ENCODE results near the gene CAPZB. TPM values are rescaled to one million over a fixed set of nuclear protein-coding genes. Genes with fewer than 3 reads are reported as not detected.
A peak's percentile ranks its signal among the peaks of the same experiment; 100 is the strongest.

The CAPZB gene
- total RNA-seq, 6 experiments from 2014 or later: 565 to 646 (median 603) TPM

DNA sequence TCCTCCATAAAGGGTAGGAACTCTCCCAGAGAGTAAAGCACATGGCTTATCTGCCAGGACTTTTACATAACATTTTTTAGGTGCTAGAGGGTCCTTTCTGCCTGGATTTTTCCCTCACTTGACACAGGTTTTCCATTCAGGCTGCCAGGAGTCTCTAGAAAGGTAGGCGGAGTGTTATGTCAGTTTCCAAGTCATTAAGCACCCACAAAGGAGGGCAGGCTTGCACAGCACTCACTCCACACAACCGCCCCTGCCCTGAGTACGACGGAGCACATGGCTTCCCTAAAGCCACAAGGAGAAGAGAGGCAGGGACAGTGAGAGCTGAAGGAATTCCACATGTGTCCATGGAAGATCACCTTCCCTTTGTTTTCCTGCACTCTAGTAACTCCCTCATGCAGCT is 55.7 kb downstream of the CAPZB start:
- Mint-ChIP-seq H3K27ac (peak overlapping the region; percentile 93), H3K27me3 (ENCODE audit: insufficient read depth) (peaks cover 4% of the 10 kb centered on the region; the same call in 1 of the 2 replicates), H3K4me3 (peak overlapping the region; percentile 78), H3K4me1 (ENCODE audit: low read depth) (peaks cover 87% of the 10 kb centered on the region), H3K36me3 (ENCODE audit: low read depth) (peaks cover 12% of the 10 kb centered on the region), H3K9me3 (no peaks in the 10 kb centered on the region)
- DNase-seq: no peak
- TF ChIP-seq, protein P1, sequence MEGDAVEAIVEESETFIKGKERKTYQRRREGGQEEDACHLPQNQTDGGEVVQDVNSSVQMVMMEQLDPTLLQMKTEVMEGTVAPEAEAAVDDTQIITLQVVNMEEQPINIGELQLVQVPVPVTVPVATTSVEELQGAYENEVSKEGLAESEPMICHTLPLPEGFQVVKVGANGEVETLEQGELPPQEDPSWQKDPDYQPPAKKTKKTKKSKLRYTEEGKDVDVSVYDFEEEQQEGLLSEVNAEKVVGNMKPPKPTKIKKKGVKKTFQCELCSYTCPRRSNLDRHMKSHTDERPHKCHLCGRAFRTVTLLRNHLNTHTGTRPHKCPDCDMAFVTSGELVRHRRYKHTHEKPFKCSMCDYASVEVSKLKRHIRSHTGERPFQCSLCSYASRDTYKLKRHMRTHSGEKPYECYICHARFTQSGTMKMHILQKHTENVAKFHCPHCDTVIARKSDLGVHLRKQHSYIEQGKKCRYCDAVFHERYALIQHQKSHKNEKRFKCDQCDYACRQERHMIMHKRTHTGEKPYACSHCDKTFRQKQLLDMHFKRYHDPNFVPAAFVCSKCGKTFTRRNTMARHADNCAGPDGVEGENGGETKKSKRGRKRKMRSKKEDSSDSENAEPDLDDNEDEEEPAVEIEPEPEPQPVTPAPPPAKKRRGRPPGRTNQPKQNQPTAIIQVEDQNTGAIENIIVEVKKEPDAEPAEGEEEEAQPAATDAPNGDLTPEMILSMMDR (IDR thresholded peaks at IDR 0.05): no peak

DNA sequence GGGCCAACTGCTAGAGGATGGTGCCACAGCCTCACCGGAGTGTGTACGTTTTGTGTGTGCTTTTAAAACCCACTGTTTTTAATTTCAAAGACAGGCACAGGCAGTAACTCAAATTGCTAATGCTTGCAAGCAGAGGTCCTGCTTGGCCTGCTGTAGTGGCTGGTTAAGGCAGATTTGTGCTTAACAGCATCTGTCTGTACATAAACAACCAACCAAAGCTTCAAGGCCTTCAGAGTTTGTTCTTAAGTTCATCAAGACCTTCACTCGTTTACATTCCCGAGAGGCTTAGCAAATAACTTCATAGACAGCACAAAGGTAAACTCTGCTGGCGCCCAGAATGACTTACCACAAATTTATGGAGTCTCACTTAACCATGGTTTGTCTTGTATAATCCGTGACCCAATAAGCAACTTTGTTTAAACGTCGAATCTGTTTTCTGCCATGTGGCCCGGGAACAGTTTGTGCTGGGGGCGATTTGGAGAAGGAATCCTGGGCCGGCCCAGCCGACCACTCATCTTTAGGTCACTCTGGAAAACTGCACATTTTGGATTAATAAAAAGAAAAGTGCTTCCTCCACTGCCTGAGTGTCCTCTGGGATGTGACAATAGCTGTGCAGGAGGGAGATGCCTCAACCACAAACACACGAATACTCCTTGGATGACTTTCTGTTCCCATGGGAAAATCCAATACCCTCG is 58.1 kb downstream of the CAPZB start:
- TF ChIP-seq, protein P1 (IDR thresholded peaks at IDR 0.05): no peak
- peaks cover 88% of the 10 kb centered on the region for H3K4me1 Mint-ChIP-seq (ENCODE audit: low read depth)
- peaks cover 6% of the 10 kb centered on the region; the same call in 1 of the 2 replicates for H3K27me3 Mint-ChIP-seq (ENCODE audit: insufficient read depth)
- H3K27ac Mint-ChIP-seq: peak overlapping the region; percentile 93
- peak; percentile 57 for DNase-seq
- no peaks in the 10 kb centered on the region for H3K9me3 Mint-ChIP-seq
- no peaks in the 10 kb centered on the region for H3K36me3 Mint-ChIP-seq (ENCODE audit: low read depth)
- peak overlapping the region; percentile 71 for H3K4me3 Mint-ChIP-seq

DNA sequence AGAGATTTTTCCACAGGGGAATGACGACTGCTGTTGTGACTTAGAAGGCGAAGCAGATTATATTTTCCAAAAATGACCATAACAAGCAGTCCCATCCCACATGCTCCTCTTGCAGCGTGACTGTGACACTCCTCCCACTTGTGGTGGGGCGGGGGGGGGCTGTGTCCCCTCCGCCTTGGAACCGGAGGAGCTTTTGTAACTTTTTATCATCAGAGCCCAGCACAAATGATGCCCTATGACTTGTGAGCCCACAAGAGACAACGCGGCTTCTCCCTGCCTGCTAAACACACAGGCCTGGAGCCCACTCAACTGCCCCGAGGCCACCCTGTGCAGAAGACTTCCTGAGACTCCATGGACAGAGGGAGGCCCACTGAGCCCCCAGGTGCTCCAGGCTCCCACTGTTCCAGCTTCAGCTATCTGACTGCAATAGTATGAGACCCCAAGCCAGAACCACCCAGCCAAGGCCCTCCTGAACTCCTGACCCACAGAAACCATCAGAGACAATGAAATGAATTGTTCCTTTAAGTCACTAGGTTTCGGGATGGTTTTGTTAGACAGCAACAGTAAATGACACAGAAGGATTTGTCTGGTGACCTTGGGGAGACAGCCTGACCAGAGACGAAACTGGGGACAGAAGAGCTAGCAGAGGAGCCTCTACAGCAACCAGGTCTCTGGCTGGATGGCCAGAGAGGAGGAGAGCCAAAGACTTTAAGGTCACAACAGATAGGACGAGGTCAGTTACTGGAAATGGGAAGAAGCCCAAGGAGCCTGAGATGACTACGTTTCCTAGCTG is 58.8 kb downstream of the CAPZB start:
- Mint-ChIP-seq H3K27me3 (ENCODE audit: insufficient read depth) (peaks cover 6% of the 10 kb centered on the region; the same call in 1 of the 2 replicates), H3K4me3 (peak overlapping the region; percentile 71), H3K36me3 (ENCODE audit: low read depth) (no peaks in the 10 kb centered on the region), H3K27ac (peak overlapping the region; percentile 93), H3K4me1 (ENCODE audit: low read depth) (peaks cover 95% of the 10 kb centered on the region), H3K9me3 (no peaks in the 10 kb centered on the region)
- DNase-seq: no peak
- TF ChIP-seq, protein P1 (IDR thresholded peaks at IDR 0.05): no peak

DNA sequence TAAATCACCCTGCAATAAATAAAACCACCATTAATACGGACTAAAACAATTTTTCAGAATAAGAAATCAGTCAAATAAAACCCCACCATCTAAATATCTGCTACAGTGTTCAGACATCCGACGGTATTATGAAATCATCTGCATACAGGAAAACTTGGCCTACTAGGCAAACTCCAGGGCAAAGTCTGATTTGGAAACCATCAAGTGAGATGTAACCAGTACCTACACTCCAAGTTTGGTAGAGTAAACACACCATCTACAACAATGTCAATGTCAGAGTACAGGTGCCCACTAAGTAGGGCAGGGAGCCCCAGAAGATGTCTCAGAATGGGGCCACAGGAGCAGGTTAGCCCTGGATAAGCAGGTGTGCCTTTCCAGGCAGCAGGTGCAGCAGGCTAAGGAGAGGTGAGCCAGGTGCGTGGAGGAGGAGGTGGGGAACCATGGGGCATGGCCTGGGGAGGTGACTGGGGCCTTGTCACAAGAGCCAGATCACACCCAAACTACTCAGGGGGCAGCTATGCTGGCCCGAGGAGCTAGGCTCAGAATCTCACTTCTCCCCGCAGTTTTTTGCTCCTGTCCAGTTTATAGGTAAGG is 59.6 kb downstream of the CAPZB start:
- H3K36me3 Mint-ChIP-seq (ENCODE audit: low read depth): no peaks in the 10 kb centered on the region
- H3K9me3 Mint-ChIP-seq: no peaks in the 10 kb centered on the region
- H3K27me3 Mint-ChIP-seq (ENCODE audit: insufficient read depth): peaks cover 6% of the 10 kb centered on the region; the same call in 1 of the 2 replicates
- H3K4me1 Mint-ChIP-seq (ENCODE audit: low read depth): peaks cover 98% of the 10 kb centered on the region
- TF ChIP-seq, protein P1 (IDR thresholded peaks at IDR 0.05): no peak
- H3K27ac Mint-ChIP-seq: peak overlapping the region; percentile 93
- DNase-seq: no peak
- no peak overlapping the region for H3K4me3 Mint-ChIP-seq

DNA sequence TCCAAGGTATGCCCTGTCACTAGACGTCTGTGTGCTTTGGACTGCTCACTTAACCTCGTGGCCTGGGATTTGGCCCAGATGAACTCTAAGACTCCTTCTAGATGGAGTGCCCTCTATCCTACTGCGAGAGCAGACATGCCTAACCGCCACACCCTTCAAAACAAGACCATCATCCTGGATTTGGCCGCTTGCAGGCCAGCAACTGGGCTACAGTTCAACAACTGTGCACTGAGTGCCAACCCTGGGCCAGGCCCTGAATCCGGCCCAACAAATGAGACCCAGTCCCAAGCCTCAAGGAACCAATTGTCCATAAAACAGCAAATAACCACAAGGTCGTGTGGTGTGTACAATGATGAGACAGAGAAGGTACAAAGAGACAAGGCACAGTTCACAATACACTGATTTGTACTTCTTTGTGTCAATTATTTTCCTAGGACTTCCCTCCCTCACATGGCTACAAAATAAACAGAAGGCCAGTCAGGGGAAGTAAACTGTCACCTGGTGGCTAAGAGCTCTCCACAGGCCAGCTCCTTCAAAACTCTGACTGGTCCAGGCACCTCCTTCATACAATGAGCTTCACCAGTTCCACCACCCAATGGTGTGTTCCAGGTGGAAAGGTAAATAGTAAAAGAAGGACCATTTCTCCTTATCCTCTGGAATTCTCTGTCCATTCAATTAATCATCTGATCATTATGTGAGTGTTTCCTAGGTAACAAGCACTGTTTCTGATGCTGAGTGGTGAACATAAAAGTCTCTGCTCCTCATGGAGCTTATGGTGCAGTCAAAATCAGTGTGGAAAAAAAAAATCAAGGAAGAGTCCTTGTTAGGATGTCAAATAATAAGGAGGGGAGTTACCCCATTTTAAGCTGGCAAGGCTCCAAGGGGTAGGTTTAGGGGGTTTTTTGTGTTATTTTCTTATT is 60.4 kb downstream of the CAPZB start:
- H3K4me1 Mint-ChIP-seq (ENCODE audit: low read depth): peaks cover 95% of the 10 kb centered on the region

More for the DNA sequence above, 60.4 kb downstream of the CAPZB start:
- peaks cover 3% of the 10 kb centered on the region; the same call in 1 of the 2 replicates for H3K27me3 Mint-ChIP-seq (ENCODE audit: insufficient read depth)
- TF ChIP-seq, protein P1 (IDR thresholded peaks at IDR 0.05): no peak
- peak overlapping the region; percentile 93 for H3K27ac Mint-ChIP-seq
- DNase-seq: no peak
- H3K9me3 Mint-ChIP-seq: no peaks in the 10 kb centered on the region
- no peaks in the 10 kb centered on the region for H3K36me3 Mint-ChIP-seq (ENCODE audit: low read depth)
- no peak overlapping the region for H3K4me3 Mint-ChIP-seq

Measured in HFFc6 (cell line).